Stimulated activated memory B cell treated with anti-CD40 and anti-IgM and Interleukin-4, amounts not matched to agents 10 μg/mL and 1 μg/mL and 100 μg/mL, for 72 hours (primary cell): Measurements from ENCODE around the gene BTBD2.

ENCODE experiments used
- ATAC-seq: fragments of 150-1000 bp; cut with Tn5 transposase; 2 replicates; pipeline ENCODE4 v1.10.0; 2021
- H3K27ac Mint-ChIP-seq: one replicate; pipeline ENCODE4 v1.8.0; 2022; ENCODE audit warnings: mild to moderate bottlenecking, mixed read lengths
- H3K27me3 Mint-ChIP-seq: one replicate; pipeline ENCODE4 v1.8.0; 2022; ENCODE audit warnings: mixed read lengths
- H3K36me3 Mint-ChIP-seq: one replicate; pipeline ENCODE4 v1.8.0; 2022; ENCODE audit warnings: mixed read lengths
- H3K4me1 Mint-ChIP-seq: one replicate; pipeline ENCODE4 v1.8.0; 2022; ENCODE audit warnings: mixed read lengths
- H3K4me3 Mint-ChIP-seq: one replicate; pipeline ENCODE4 v1.8.0; 2022; ENCODE audit warnings: mild to moderate bottlenecking, moderate library complexity, mixed read lengths
- H3K9me3 Mint-ChIP-seq: one replicate; pipeline ENCODE4 v1.8.0; 2022; ENCODE audit warnings: mixed read lengths

BTBD2 gene

DNA sequence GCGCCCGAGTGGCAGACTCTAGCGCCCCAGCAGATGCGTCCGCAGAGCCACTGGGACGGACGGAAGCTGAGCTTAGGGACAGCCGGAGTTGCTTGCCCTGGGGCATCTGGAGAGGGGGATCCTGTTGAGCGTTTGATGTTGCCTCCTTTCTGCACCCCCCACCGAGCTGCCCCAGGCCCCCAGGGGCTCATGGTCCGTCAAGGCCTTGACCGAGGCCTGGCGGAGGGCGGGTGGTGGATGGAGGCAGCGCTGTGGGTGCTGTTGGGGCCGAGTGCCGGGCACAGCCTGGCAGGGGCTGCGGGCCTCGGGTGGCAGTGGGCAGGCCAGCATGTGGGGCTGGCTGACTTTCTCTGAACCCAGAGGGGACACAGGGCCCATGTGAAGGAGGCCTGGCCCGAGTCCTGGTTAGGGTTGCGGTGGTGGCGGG, 71.8 kb downstream of the BTBD2 start:
- Mint-ChIP-seq H3K27ac (peak overlapping the region; percentile 96), H3K36me3 (no peaks in the 10 kb centered on the region), H3K9me3 (no peaks in the 10 kb centered on the region), H3K4me1 (peaks cover 53% of the 10 kb centered on the region), H3K4me3 (peak overlapping the region; percentile 95), H3K27me3 (no peaks in the 10 kb centered on the region)
- no peak for ATAC-seq

- no peak for ATAC-seq
- H3K4me1 Mint-ChIP-seq: peaks cover 49% of the 10 kb centered on the region
- no peaks in the 10 kb centered on the region for H3K27me3 Mint-ChIP-seq
- H3K4me3 Mint-ChIP-seq: peak overlapping the region; percentile 95
- H3K9me3 Mint-ChIP-seq: no peaks in the 10 kb centered on the region
- H3K27ac Mint-ChIP-seq: peak overlapping the region; percentile 96
- H3K36me3 Mint-ChIP-seq: no peaks in the 10 kb centered on the region
Measured at GRCh38 chr19:1942934-1943555, 72.5 kb downstream of the BTBD2 start.

DNA sequence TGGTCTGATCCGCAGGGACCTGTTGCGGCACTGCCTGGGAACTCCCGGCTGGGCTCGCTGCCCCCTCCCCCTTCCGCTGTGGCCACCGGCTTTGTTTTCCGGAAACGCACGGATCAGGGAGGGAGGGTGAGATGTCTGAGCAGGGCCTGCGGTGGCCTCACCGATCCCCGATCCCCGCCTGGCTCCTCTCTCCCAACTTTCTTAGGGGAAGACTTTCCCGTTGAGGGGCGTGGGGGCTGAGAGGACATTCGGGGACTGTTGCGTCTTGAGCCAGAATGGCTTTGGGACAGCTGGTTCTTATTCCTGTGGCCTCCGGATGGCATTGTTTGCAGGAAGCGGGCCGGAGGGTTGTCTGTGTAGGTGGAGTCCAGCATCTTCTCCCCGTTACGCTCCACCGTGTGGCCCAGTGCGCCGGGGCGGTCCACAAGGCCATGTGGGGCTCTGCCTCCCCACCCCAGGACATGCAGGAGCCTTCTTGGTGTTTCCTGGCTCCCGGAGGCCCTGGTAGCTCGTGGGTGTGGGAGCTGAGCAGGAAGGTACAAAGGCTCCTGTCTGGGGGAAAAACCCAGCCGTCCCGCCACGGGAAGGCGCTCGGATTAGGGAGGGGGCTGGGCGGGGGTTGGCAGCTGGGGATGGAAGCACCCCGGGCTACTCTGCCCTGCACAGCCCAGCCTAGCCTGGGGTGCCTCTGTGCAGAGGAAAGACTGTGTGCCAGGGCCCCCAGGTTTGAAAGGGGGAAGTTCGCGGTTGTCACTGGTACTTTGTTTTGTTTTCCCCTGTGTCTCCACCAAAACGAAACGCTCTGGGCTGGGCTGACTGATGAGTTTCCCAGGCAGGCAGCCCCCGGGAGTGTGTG, 73.2 kb downstream of the BTBD2 start:
- Mint-ChIP-seq H3K4me3 (peak overlapping the region; percentile 95), H3K4me1 (peaks cover 49% of the 10 kb centered on the region), H3K9me3 (no peaks in the 10 kb centered on the region), H3K36me3 (no peaks in the 10 kb centered on the region), H3K27ac (peak overlapping the region; percentile 96), H3K27me3 (no peaks in the 10 kb centered on the region)
- ATAC-seq: peak; percentile 73

- peaks cover 3% of the 10 kb centered on the region for H3K36me3 Mint-ChIP-seq
- no peaks in the 10 kb centered on the region for H3K9me3 Mint-ChIP-seq
- H3K4me3 Mint-ChIP-seq: peak within 1 kb of the TSS; percentile 95
- no peaks in the 10 kb centered on the region for H3K27me3 Mint-ChIP-seq
- H3K27ac Mint-ChIP-seq: peak within 1 kb of the TSS; percentile 96
- ATAC-seq: peak; percentile 72
- peaks cover 53% of the 10 kb centered on the region for H3K4me1 Mint-ChIP-seq
Measured at GRCh38 chr19:1941146-1942077, 74.1 kb downstream of the BTBD2 start, which contains the start of gene CSNK1G2. Gene CSNK1G2, plus strand, starts transcription at chr19:1941172. Its CDS starts 28,601 bp downstream, at chr19:1969773.

- no peak for ATAC-seq
- H3K4me3 Mint-ChIP-seq: no peak overlapping the region
- H3K27ac Mint-ChIP-seq: no peak overlapping the region
- peaks cover 4% of the 10 kb centered on the region for H3K9me3 Mint-ChIP-seq
- no peaks in the 10 kb centered on the region for H3K27me3 Mint-ChIP-seq
- H3K36me3 Mint-ChIP-seq: peaks cover 9% of the 10 kb centered on the region
- H3K4me1 Mint-ChIP-seq: peaks cover 57% of the 10 kb centered on the region
Measured at GRCh38 chr19:1938071-1938470, 77.4 kb downstream of the BTBD2 start.

- Mint-ChIP-seq H3K27ac (peak overlapping the region; percentile 4), H3K4me1 (peaks cover 54% of the 10 kb centered on the region), H3K4me3 (no peak overlapping the region), H3K27me3 (no peaks in the 10 kb centered on the region), H3K9me3 (peaks cover 4% of the 10 kb centered on the region), H3K36me3 (peaks cover 9% of the 10 kb centered on the region)
- ATAC-seq: no peak
Measured at GRCh38 chr19:1936916-1937610, 78.5 kb downstream of the BTBD2 start.

GRCh38 chr19:1936430-1936829, 79.1 kb downstream of the BTBD2 start:
- Mint-ChIP-seq H3K36me3 (peaks cover 9% of the 10 kb centered on the region), H3K27me3 (no peaks in the 10 kb centered on the region), H3K9me3 (peaks cover 4% of the 10 kb centered on the region), H3K4me3 (no peak overlapping the region), H3K4me1 (peaks cover 50% of the 10 kb centered on the region), H3K27ac (peak overlapping the region; percentile 4)
- ATAC-seq: no peak

DNA sequence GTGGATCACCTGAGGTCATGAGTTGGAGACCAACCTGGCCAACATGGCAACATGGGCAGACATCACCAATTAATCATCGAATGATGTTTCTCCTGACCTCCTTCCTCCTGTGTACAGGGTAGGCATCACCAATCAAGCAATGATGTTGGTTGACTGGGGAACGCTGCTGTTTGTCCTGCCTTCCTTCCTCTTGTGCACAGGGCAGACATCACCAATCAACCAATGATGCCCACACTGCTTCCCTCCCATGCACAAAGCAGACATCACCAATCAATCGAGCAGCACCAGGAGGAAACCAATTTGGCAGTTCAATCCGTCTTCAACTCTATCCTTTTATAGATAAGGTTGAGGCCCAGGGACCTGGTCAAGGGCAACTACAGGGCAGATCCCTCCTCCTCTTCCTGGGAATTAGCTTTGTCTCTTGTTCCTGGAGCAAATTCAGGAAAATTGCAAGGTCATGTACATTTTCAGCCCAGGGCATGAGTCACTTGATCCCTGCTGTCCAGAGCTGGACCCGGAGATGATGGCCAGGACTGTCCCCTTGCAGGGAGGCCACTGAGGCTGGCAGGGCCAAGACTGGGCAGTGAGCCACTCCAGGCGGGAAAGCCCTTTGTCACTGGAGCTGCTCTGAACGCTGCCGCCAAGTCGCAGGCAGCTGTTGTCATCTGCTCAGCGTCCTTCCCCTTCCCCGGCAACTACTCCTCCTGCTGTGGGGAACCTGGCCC, 79.9 kb downstream of the BTBD2 start:
- H3K27me3 Mint-ChIP-seq: no peaks in the 10 kb centered on the region
- no peak for ATAC-seq
- no peak overlapping the region for H3K4me3 Mint-ChIP-seq
- peak overlapping the region; percentile 10 for H3K27ac Mint-ChIP-seq
- peaks cover 4% of the 10 kb centered on the region for H3K9me3 Mint-ChIP-seq
- H3K36me3 Mint-ChIP-seq: peaks cover 9% of the 10 kb centered on the region
- H3K4me1 Mint-ChIP-seq: peaks cover 50% of the 10 kb centered on the region
